Measurements from ENCODE around the gene PAWR. TPM values are rescaled to one million over a fixed set of nuclear protein-coding genes. Genes with fewer than 3 reads are reported as not detected.

The PAWR gene
- total RNA-seq, 1 experiment from 2014 or later, result 176 TPM

GRCh38 chr12:79590751-79591150 is 100.0 kb downstream of the PAWR start:
- no peak overlapping the region for H2BK15ac ChIP-seq (ENCODE audit: low read depth, low read length)
- no peak overlapping the region for H4K91ac ChIP-seq (ENCODE audit: insufficient read length, low read depth, low read length)
- no peaks in the 10 kb centered on the region for H4K20me1 ChIP-seq (ENCODE audit: control insufficient read depth, insufficient read depth, insufficient read length)
- H2AK5ac ChIP-seq (ENCODE audit: insufficient read length, low read length), result no peak overlapping the region
- no peak overlapping the region for H2AFZ ChIP-seq (ENCODE audit: low read length)
- H4K8ac ChIP-seq (replicated peaks; ENCODE audit: insufficient read length, low read depth, low read length), result no peak overlapping the region
- H3K4me2 ChIP-seq (ENCODE audit: insufficient read depth, insufficient read length, low read length), result no peak overlapping the region
- H3K79me1 ChIP-seq (ENCODE audit: insufficient read depth, low read depth, low read length, poor library complexity, severe bottlenecking), result no peaks in the 10 kb centered on the region
- no peak overlapping the region for H3K23ac ChIP-seq (ENCODE audit: insufficient read length, low read depth, low read length)
- no peak overlapping the region for H3K56ac ChIP-seq (ENCODE audit: insufficient read length, low read depth, low read length)
- no peak overlapping the region for H3K18ac ChIP-seq (ENCODE audit: insufficient read length, low read depth, low read length)
- peaks cover 9 to 44% (median 38%) of the 10 kb centered on the region in 3 experiments; a peak in 6 of 7 replicates for H3K36me3 Mint-ChIP-seq (ENCODE audit: insufficient read depth in 1 of 3, low read depth in 3 of 3)
- H2BK20ac ChIP-seq (ENCODE audit: low read depth, low read length, poor library complexity, severe bottlenecking), result no peak overlapping the region
- H3K4me1 Mint-ChIP-seq, result no peaks in the 10 kb centered on the region
- no CpG with 5 or more reads among the region's 2 CpGs for WGBS (ENCODE audit: extremely low coverage, insufficient read length, low lambda C conversion rate)
- no peak overlapping the region for H3K14ac ChIP-seq (ENCODE audit: insufficient read depth, low read length)
- no peaks in the 10 kb centered on the region for H3K4me1 ChIP-seq (ENCODE audit: insufficient read depth, low read length)
- no peak overlapping the region for H3T11ph ChIP-seq (ENCODE audit: low read length)
- DNase-seq, result no peak
- TF ChIP-seq, protein P1, sequence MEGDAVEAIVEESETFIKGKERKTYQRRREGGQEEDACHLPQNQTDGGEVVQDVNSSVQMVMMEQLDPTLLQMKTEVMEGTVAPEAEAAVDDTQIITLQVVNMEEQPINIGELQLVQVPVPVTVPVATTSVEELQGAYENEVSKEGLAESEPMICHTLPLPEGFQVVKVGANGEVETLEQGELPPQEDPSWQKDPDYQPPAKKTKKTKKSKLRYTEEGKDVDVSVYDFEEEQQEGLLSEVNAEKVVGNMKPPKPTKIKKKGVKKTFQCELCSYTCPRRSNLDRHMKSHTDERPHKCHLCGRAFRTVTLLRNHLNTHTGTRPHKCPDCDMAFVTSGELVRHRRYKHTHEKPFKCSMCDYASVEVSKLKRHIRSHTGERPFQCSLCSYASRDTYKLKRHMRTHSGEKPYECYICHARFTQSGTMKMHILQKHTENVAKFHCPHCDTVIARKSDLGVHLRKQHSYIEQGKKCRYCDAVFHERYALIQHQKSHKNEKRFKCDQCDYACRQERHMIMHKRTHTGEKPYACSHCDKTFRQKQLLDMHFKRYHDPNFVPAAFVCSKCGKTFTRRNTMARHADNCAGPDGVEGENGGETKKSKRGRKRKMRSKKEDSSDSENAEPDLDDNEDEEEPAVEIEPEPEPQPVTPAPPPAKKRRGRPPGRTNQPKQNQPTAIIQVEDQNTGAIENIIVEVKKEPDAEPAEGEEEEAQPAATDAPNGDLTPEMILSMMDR (conservative IDR thresholded peaks at IDR 0.05), result no peak
- H2BK120ac ChIP-seq (ENCODE audit: low read depth, low read length, poor library complexity, severe bottlenecking), result no peak overlapping the region
- H3K4ac ChIP-seq (ENCODE audit: low read depth, low read length), result no peak overlapping the region
- no peaks in the 10 kb centered on the region for H3K9me3 ChIP-seq (ENCODE audit: control insufficient read depth, low read depth, low read length)
- H3K27me3 Mint-ChIP-seq (ENCODE audit: low read depth), result no peaks in the 10 kb centered on the region
- H3K27ac Mint-ChIP-seq, result no peak overlapping the region
- H4K5ac ChIP-seq (ENCODE audit: insufficient read length, low read depth, low read length), result no peak overlapping the region
- H3K79me2 ChIP-seq (ENCODE audit: insufficient read depth, low read length), result no peaks in the 10 kb centered on the region
- H3K27ac ChIP-seq (ENCODE audit: insufficient read length, low read depth, low read length), result no peak overlapping the region
- H3K9ac ChIP-seq (ENCODE audit: extremely low read depth, insufficient read length, low read length), result no peak overlapping the region
- no peak overlapping the region for H3K4me3 Mint-ChIP-seq
- peak overlapping the region; percentile 83 for H2BK5ac ChIP-seq (ENCODE audit: insufficient read length, low read length)
- H2BK12ac ChIP-seq (ENCODE audit: insufficient read length, low read depth, low read length), result no peak overlapping the region
- no peaks in the 10 kb centered on the region for H3K23me2 ChIP-seq (ENCODE audit: insufficient read length, low read depth, low read length, poor library complexity, severe bottlenecking)
- H3K27me3 ChIP-seq (ENCODE audit: insufficient read depth, low read length), result no peaks in the 10 kb centered on the region
- H3K9me3 Mint-ChIP-seq, result no peaks in the 10 kb centered on the region
